SK-N-SH (cell line): Measurements from ENCODE around the gene TGFBI. TPM values are rescaled to one million over a fixed set of nuclear protein-coding genes. Genes with fewer than 3 reads are reported as not detected.

Experiments used
- CTCF ChIA-PET: fragments of 300-600, 350-600 bp; formaldehyde crosslinking; extraction: SDS; loops from one replicate; lab custom pipeline; 2021; lab: Yijun Ruan, JAX
- POLR2A ChIA-PET: fragments of 350-600 bp; sonication (Branson Sonifier 250); formaldehyde crosslinking; extraction: SDS; loops from one replicate; lab custom pipeline; 2020; ENCODE audit warnings: antibody characterized with exemption, inconsistent platforms; lab: Yijun Ruan, JAX
- DNase-seq: peaks from one replicate; pipeline ENCODE4 v3.0.0; 2012
- H2AFZ ChIP-seq: fragments of 200-600 bp; sonication (generic); 2 replicates; pipeline ENCODE4 v1.8.1; 2016; ENCODE audit warnings: antibody characterized with exemption, mild to moderate bottlenecking, low read depth
- H3F3A ChIP-seq: fragments of 200-600 bp; sonication (generic); replicated peaks from 2 replicates; pipeline ENCODE3; 2016; ENCODE audit warnings: antibody characterized with exemption, mild to moderate bottlenecking; ENCODE audit not compliant: insufficient read depth
- H3K27ac ChIP-seq, 2 experiments: fragments of 200-500 bp in 1 of 2; fragments of 200-600 bp in 1 of 2; sonication (Bioruptor generic) in 1 of 2; sonication (generic), shearing (Covaris generic) in 1 of 2; 2 replicates each; pipeline versions ENCODE4 v1.5.1 to v1.6.1; 2014 to 2016; ENCODE audit warnings: low read depth in 2 of 2, inconsistent platforms in 1 of 2, low read length in 1 of 2, mild to moderate bottlenecking in 1 of 2, mixed read lengths in 1 of 2
- H3K27me3 ChIP-seq: fragments of 200-600 bp; sonication (generic), shearing (Covaris generic); 2 replicates; pipeline ENCODE4 v1.6.1; 2016; ENCODE audit warnings: mixed run types; ENCODE audit not compliant: insufficient read depth
- H3K36me3 ChIP-seq, 2 experiments: fragments of 200-500 bp in 1 of 2; fragments of 200-600 bp in 1 of 2; sonication (Bioruptor generic) in 1 of 2; sonication (generic) in 1 of 2; replicated peaks in 1 of 2; 2 replicates each; pipeline versions ENCODE3 to v1.5.1; 2014 to 2016; ENCODE audit warnings: low read length in 1 of 2, mild to moderate bottlenecking in 1 of 2; ENCODE audit not compliant: insufficient read depth in 2 of 2, control insufficient read depth in 1 of 2
- H3K4me1 ChIP-seq, 2 experiments: fragments of 200-500 bp in 1 of 2; fragments of 200-600 bp in 1 of 2; sonication (Bioruptor generic) in 1 of 2; sonication (generic), shearing (Covaris generic) in 1 of 2; 2 replicates each; pipeline versions ENCODE4 v1.5.1 to v1.6.1; 2014 to 2016; ENCODE audit warnings: low read depth in 1 of 2, low read length in 1 of 2, mixed run types in 1 of 2; ENCODE audit not compliant: insufficient read depth in 2 of 2, control insufficient read depth in 1 of 2
- H3K4me2 ChIP-seq: fragments of 200-600 bp; sonication (generic), shearing (Covaris generic); 2 replicates; pipeline ENCODE4 v1.6.1; 2017; ENCODE audit warnings: mixed run types
- H3K4me3 ChIP-seq, 2 experiments: fragments of 200-500 bp in 1 of 2; fragments of 200-600 bp in 1 of 2; sonication (Bioruptor generic) in 1 of 2; sonication (generic), shearing (Covaris generic) in 1 of 2; 2 replicates each; pipeline versions ENCODE4 v1.5.1 to v1.8.1; 2014 to 2016; ENCODE audit warnings: low read depth in 2 of 2, inconsistent platforms in 1 of 2, low read length in 1 of 2, mild to moderate bottlenecking in 1 of 2, mixed read lengths in 1 of 2, moderate library complexity in 1 of 2
- H3K79me2 ChIP-seq: fragments of 200-600 bp; sonication (generic); 2 replicates; pipeline ENCODE4 v1.8.1; 2017; ENCODE audit warnings: mild to moderate bottlenecking; ENCODE audit not compliant: insufficient read depth
- H3K9ac ChIP-seq: fragments of 200-600 bp; sonication (generic); 2 replicates; pipeline ENCODE4 v1.6.1; 2017; ENCODE audit warnings: mixed run types
- H3K9me2 ChIP-seq: fragments of 200-600 bp; sonication (generic); 2 replicates; pipeline ENCODE4 v1.6.1; 2017; ENCODE audit warnings: mixed run types
- H3K9me3 ChIP-seq: fragments of 200-600 bp; sonication (generic); 2 replicates; pipeline ENCODE4 v1.6.1; 2017; ENCODE audit warnings: mixed run types, mild to moderate bottlenecking, moderate library complexity
- H4K20me1 ChIP-seq: fragments of 200-600 bp; sonication (generic); 2 replicates; pipeline ENCODE4 v1.6.1; 2017; ENCODE audit warnings: mild to moderate bottlenecking, mixed run types; ENCODE audit not compliant: insufficient read depth
- CHD2 ChIP-seq: fragments of 150-350 bp; IDR thresholded peaks from 2 replicates; pipeline ENCODE4 v1.6.1; 2018; ENCODE audit warnings: low read length; ENCODE audit not compliant: partially characterized antibody
- ELF1 ChIP-seq: IDR thresholded peaks from 2 replicates; pipeline ENCODE4 v1.4.0; 2012
- EZH2phosphoT487 ChIP-seq: fragments of 200-600 bp; sonication (generic); IDR thresholded peaks from 2 replicates; pipeline ENCODE4 v1.6.1; 2017; ENCODE audit warnings: low read depth, mixed run types, mild to moderate bottlenecking, antibody characterized with exemption, moderate library complexity, borderline replicate concordance
- FOSL2 ChIP-seq: IDR thresholded peaks from 2 replicates; pipeline ENCODE4 v1.4.0; 2012; ENCODE audit warnings: low read depth, mild to moderate bottlenecking, moderate library complexity, borderline replicate concordance
- NFIC ChIP-seq: IDR thresholded peaks from 2 replicates; pipeline ENCODE4 v1.4.0; 2012; ENCODE audit warnings: borderline replicate concordance
- RAD21 ChIP-seq: IDR thresholded peaks from 2 replicates; pipeline ENCODE4 v1.6.1; 2012; ENCODE audit warnings: mild to moderate bottlenecking, low read length
- RXRA ChIP-seq: IDR thresholded peaks from 2 replicates; pipeline ENCODE4 v1.4.0; 2012; ENCODE audit warnings: low read depth, mild to moderate bottlenecking, borderline replicate concordance
- TAF1 ChIP-seq: IDR thresholded peaks from 2 replicates; pipeline ENCODE4 v1.6.1; 2012; ENCODE audit warnings: low read depth, mild to moderate bottlenecking, low read length, moderate library complexity, borderline replicate concordance
- TCF12 ChIP-seq: IDR thresholded peaks from 2 replicates; pipeline ENCODE4 v1.4.0; 2012
- YY1 ChIP-seq: IDR thresholded peaks from 2 replicates; pipeline ENCODE4 v1.4.0; 2012; ENCODE audit warnings: low read depth, mild to moderate bottlenecking
- WGBS: methylation state at CpG from one replicate; pipeline ENCODE4 v1.1.6; 2017; ENCODE audit warnings: low lambda C conversion rate; 5-methylcytosine and 5-hydroxymethylcytosine counted together
- polyA plus RNA-seq, 3 experiments: library from polyadenylated mRNA; depleted of rRNA; stranded (reverse); fragments of >200 nt; gene quantifications; 2 replicates each; pipeline ENCODE4 v1.2.3, GENCODE V29; 2012
- TF ChIP-seq, protein P1 (sequence below): IDR thresholded peaks from 2 replicates; pipeline ENCODE4; 2012
- TF ChIP-seq, protein P2 (sequence below): fragments of 200-600 bp; sonication (generic); IDR thresholded peaks from 2 replicates; pipeline ENCODE4 v1.6.1; 2017; ENCODE audit warnings: antibody characterized with exemption, mild to moderate bottlenecking, moderate library complexity

Gene TGFBI
- polyA plus RNA-seq, 1 of the 3 experiments (the other 2 are of a cell fraction) = 2,678 TPM

DNA sequence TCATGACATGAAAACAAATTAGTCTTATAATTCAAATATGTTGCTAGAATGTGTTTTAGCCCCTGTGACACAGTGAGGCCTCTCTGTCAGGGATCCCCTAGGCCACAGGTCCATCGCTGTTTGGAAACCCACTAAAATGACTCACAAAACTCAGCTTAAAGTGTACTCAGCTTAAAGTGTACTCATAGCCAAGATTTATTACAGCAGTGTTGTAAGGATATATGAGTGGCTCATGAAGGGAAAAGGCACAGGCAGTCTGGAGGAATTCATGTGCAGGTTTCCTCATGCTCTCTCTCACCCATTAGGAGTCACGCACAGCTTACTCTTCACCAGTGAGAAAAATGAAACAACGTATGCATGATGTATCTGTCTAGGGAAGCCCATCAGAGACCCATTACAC lies 24.4 kb upstream of the TGFBI start:
- Histone ChIP-seq H3K36me3 (no peaks in the 10 kb centered on the region), H2AFZ (no peak overlapping the region), H3K9ac (peak overlapping the region; percentile 24; the same call in 1 of the 2 replicates), H3F3A (peaks cover 52% of the 10 kb centered on the region), H3K9me3 (no peaks in the 10 kb centered on the region), H4K20me1 (no peaks in the 10 kb centered on the region), H3K4me3 (no peak overlapping the region), H3K9me2 (no peaks in the 10 kb centered on the region), H3K27me3 (no peaks in the 10 kb centered on the region), H3K27ac (peak overlapping the region in 1 of 2 experiments; percentile 100; a peak in 2 of 4 replicates), H3K4me2 (no peak overlapping the region), H3K79me2 (0 out of 2 replicates have a peak, but pooled peaks cover 20% of the 10 kb centered on the region), H3K4me1 (peaks cover 17 to 40% of the 10 kb centered on the region in 2 experiments; a peak in 3 of 4 replicates)
- 72% methylated on average over 3 of the region's 3 CpGs for WGBS
- POLR2A ChIA-PET = no interaction called here
- TF ChIP-seq TCF12 (peak; percentile 19; the same call in 1 of the 2 replicates), ELF1 (no peak), RAD21 (no peak), RXRA (no peak), FOSL2 (0 out of 2 replicates have a peak, but pooled peaks have one; percentile 35), YY1 (no peak)
- TF ChIP-seq, protein P1, sequence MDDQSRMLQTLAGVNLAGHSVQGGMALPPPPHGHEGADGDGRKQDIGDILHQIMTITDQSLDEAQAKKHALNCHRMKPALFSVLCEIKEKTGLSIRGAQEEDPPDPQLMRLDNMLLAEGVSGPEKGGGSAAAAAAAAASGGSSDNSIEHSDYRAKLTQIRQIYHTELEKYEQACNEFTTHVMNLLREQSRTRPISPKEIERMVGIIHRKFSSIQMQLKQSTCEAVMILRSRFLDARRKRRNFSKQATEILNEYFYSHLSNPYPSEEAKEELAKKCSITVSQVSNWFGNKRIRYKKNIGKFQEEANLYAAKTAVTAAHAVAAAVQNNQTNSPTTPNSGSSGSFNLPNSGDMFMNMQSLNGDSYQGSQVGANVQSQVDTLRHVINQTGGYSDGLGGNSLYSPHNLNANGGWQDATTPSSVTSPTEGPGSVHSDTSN = peak; percentile 45
- DNase-seq = no peak
- CTCF ChIA-PET = interaction anchor here (0.7 to 1.4 kb wide), 3 partner anchors 12 to 79 kb away, joined by 3 to 5 read pairs (median 3); no protein-coding TSS in a partner anchor

DNA sequence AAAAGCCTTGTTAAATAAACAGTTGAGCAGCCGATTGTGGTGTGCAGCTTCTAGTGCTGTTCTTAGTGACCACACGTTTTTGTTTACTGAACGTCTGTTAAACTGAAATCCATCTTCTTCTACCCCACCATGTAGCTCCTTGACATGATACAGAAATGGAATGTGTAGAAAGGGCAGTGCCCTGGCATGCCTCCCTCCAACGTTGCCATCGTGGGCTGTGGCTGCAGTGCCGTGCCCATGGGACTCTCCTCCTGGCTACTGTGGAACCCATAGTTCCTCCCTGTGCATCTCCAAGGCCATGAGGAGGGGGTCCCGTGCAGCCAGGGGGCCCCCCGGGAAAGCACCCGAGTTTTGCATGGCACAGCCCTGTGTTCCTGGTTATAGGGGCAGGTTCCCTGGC lies 23.3 kb upstream of the TGFBI start:
- Histone ChIP-seq H3F3A (peaks cover 54% of the 10 kb centered on the region), H3K9me2 (no peaks in the 10 kb centered on the region), H2AFZ (no peak overlapping the region), H3K9ac (peak overlapping the region; percentile 81), H3K4me1 (peaks cover 15 to 39% of the 10 kb centered on the region in 2 experiments; a peak in 3 of 4 replicates), H3K36me3 (no peaks in the 10 kb centered on the region), H3K4me3 (no peak overlapping the region), H3K4me2 (no peak overlapping the region), H3K27ac (peak overlapping the region in 1 of 2 experiments; percentile 100; a peak in 2 of 4 replicates), H4K20me1 (no peaks in the 10 kb centered on the region), H3K79me2 (0 out of 2 replicates have a peak, but pooled peaks cover 18% of the 10 kb centered on the region), H3K9me3 (no peaks in the 10 kb centered on the region), H3K27me3 (no peaks in the 10 kb centered on the region)
- TF ChIP-seq EZH2phosphoT487 (no peak), CHD2 (no peak), NFIC (no peak), TAF1 (no peak)
- TF ChIP-seq, protein P2, sequence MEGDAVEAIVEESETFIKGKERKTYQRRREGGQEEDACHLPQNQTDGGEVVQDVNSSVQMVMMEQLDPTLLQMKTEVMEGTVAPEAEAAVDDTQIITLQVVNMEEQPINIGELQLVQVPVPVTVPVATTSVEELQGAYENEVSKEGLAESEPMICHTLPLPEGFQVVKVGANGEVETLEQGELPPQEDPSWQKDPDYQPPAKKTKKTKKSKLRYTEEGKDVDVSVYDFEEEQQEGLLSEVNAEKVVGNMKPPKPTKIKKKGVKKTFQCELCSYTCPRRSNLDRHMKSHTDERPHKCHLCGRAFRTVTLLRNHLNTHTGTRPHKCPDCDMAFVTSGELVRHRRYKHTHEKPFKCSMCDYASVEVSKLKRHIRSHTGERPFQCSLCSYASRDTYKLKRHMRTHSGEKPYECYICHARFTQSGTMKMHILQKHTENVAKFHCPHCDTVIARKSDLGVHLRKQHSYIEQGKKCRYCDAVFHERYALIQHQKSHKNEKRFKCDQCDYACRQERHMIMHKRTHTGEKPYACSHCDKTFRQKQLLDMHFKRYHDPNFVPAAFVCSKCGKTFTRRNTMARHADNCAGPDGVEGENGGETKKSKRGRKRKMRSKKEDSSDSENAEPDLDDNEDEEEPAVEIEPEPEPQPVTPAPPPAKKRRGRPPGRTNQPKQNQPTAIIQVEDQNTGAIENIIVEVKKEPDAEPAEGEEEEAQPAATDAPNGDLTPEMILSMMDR = no peak
- POLR2A ChIA-PET = no interaction called here
- CTCF ChIA-PET = interaction anchor here (1.0 to 2.1 kb wide), 4 partner anchors 10 to 60 kb away, joined by 3 to 9 read pairs (median 4); no protein-coding TSS in a partner anchor
- WGBS = 60% methylated on average over 9 of the region's 9 CpGs
- DNase-seq = no peak
